Keratinocyte (primary cell): Measurements from ENCODE around the gene MGMT. TPM values are rescaled to one million over a fixed set of nuclear protein-coding genes. Genes with fewer than 3 reads are reported as not detected.
A peak's percentile ranks its signal among the peaks of the same experiment; 100 is the strongest.

Experiments
- DNase-seq: peaks from one replicate; pipeline ENCODE4 v3.0.0-alpha.2; 2011; ENCODE audit warnings: low read depth, missing footprints, low spot score
- FAIRE-seq: peaks from 2 replicates; lab custom pipeline; 2011; peaks lifted over from hg19 to GRCh38; lab: Jason Lieb, UNC
- H2AFZ ChIP-seq: 2 replicates; pipeline ENCODE4 v1.6.0; 2012; ENCODE audit warnings: low read length, control low read depth, inconsistent platforms; ENCODE audit not compliant: control insufficient read depth
- H3K27ac ChIP-seq: 2 replicates; pipeline ENCODE4 v1.5.1; 2011; ENCODE audit warnings: low read length; ENCODE audit not compliant: control insufficient read depth, insufficient read depth
- H3K27me3 ChIP-seq: 3 replicates; pipeline ENCODE4 v1.6.0; 2011; ENCODE audit warnings: low read length; ENCODE audit not compliant: control insufficient read depth, insufficient read depth; ENCODE audit errors: extremely low read depth
- H3K36me3 ChIP-seq, 2 experiments: 2 replicates in 1 of 2; 3 replicates in 1 of 2; pipeline ENCODE4 v1.5.1; 2011; ENCODE audit warnings: low read length in 2 of 2, mild to moderate bottlenecking in 1 of 2; ENCODE audit not compliant: control insufficient read depth in 2 of 2, insufficient read depth in 2 of 2; ENCODE audit errors: extremely low read depth in 1 of 2
- H3K4me1 ChIP-seq: 3 replicates; pipeline ENCODE4 v1.5.1; 2011; ENCODE audit warnings: low read length; ENCODE audit not compliant: control insufficient read depth, insufficient read depth; ENCODE audit errors: extremely low read depth
- H3K4me2 ChIP-seq: 3 replicates; pipeline ENCODE4 v1.6.0; 2011; ENCODE audit warnings: low read depth, low read length; ENCODE audit not compliant: control insufficient read depth, insufficient read depth; ENCODE audit errors: extremely low read depth
- H3K4me3 ChIP-seq, 3 experiments: fragments of 200-600 bp in 1 of 3; sonication (generic) in 1 of 3; 2 replicates in 2 of 3; 3 replicates in 1 of 3; pipeline ENCODE4 v1.5.1; 2011 to 2016; ENCODE audit warnings: low read length in 3 of 3, mild to moderate bottlenecking in 3 of 3, control low read depth in 2 of 3, inconsistent platforms in 1 of 3, low read depth in 1 of 3, mixed read lengths in 1 of 3, mixed run types in 1 of 3, moderate library complexity in 1 of 3; ENCODE audit not compliant: control insufficient read depth in 2 of 3, insufficient read depth in 2 of 3; ENCODE audit errors: extremely low read depth in 1 of 3
- H3K79me2 ChIP-seq: 2 replicates; pipeline ENCODE4 v1.6.0; 2012; ENCODE audit warnings: low read length; ENCODE audit not compliant: control insufficient read depth, insufficient read depth
- H3K9ac ChIP-seq: 3 replicates; pipeline ENCODE4 v1.6.0; 2011; ENCODE audit warnings: low read length; ENCODE audit not compliant: control insufficient read depth, insufficient read depth; ENCODE audit errors: extremely low read depth
- H3K9me1 ChIP-seq: 3 replicates; pipeline ENCODE4 v1.6.0; 2011; ENCODE audit warnings: low read length; ENCODE audit not compliant: control insufficient read depth, insufficient read depth; ENCODE audit errors: extremely low read depth
- H3K9me3 ChIP-seq: 2 replicates; pipeline ENCODE4 v1.5.1; 2012; ENCODE audit warnings: low read depth, low read length; ENCODE audit not compliant: control insufficient read depth
- H4K20me1 ChIP-seq: 3 replicates; pipeline ENCODE4 v1.6.0; 2011; ENCODE audit warnings: low read length; ENCODE audit not compliant: control insufficient read depth, insufficient read depth; ENCODE audit errors: extremely low read depth
- EZH2 ChIP-seq: IDR thresholded peaks from one replicate; pipeline ENCODE4 v1.6.1; 2012; ENCODE audit warnings: inconsistent platforms, mild to moderate bottlenecking, low read length, moderate library complexity
- dilution Hi-C: fragments of 300-500 bp; cut with MboI; formaldehyde crosslinking; loops from one replicate; pipeline ENCODE4 v1.7.0; 2020; ENCODE audit warnings: low sequenced_read_pairs; ENCODE audit not compliant: extremely low pct_ligation_motif_present
- polyA plus RNA-seq, 5 experiments: library from polyadenylated mRNA; depleted of rRNA in 3 of 5; stranded (reverse) in 3 of 5; stranded (forward) in 1 of 5; unstranded in 1 of 5; fragments of >200 nt; gene quantifications; 1 replicate in 1 of 5; 2 replicates in 3 of 5; 3 replicates in 1 of 5; pipeline versions ENCODE4 v1.2.1 to v1.2.3, GENCODE V29; 2011 to 2012; ENCODE audit warnings: missing spikeins in 2 of 5, low read depth in 1 of 5, low replicate concordance in 1 of 5
- TF ChIP-seq, protein P1 (sequence below), 3 experiments: IDR thresholded peaks in 1 of 3; conservative IDR thresholded peaks in 1 of 3; optimal IDR thresholded peaks in 1 of 3; 2 replicates in 2 of 3; 3 replicates in 1 of 3; pipeline versions ENCODE3 to v1.5.1; 2011; ENCODE audit warnings: low read length in 3 of 3, mild to moderate bottlenecking in 3 of 3, moderate library complexity in 2 of 3, control low read depth in 1 of 3, inconsistent platforms in 1 of 3; ENCODE audit not compliant: insufficient read depth in 2 of 3; ENCODE audit errors: extremely low read depth in 1 of 3

MGMT gene
- polyA plus RNA-seq, 1 donor (not counting 4 experiments of a cell fraction or from before 2014, with no cell fraction given) = 15.2 TPM

DNA sequence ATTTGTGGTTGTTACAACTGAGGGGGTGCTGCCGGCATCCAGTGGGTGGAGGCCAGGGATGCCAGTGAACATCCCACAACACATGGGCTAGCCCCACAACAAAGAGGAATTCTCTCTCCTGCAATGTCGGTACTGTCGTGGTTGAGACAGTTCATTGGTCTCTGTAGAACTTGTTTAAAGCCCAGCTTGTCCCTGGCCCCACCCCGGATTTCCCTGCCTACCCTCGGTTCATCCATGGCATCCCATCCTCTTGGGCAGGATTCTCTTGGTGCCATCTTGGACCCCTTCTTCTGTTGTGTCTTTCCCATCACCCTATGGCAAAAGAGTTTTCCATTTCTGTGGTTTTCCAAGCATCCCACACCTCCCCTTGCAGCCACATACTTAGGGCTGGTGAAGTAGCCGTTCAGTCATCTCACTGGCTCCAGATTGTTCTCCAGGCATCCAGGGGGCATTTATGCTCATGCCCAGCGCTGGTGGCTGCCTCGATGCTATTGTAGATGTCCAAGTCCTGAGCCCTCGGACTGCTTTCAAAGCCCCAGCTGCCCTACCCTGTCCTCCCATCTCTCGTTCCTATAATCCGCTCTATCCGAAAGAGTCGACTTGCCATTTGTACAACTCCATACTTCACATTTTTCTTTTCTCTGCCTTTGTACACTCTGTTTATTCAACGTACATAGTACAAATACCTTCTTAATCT lies 39.2 kb downstream of the MGMT start:
- no peaks in the 10 kb centered on the region for H3K79me2 ChIP-seq
- DNase-seq (no peak), FAIRE-seq (no peak)
- no peak overlapping the region for H2AFZ ChIP-seq
- peak overlapping the region; percentile 11 for H3K27ac ChIP-seq
- TF ChIP-seq, protein P1, sequence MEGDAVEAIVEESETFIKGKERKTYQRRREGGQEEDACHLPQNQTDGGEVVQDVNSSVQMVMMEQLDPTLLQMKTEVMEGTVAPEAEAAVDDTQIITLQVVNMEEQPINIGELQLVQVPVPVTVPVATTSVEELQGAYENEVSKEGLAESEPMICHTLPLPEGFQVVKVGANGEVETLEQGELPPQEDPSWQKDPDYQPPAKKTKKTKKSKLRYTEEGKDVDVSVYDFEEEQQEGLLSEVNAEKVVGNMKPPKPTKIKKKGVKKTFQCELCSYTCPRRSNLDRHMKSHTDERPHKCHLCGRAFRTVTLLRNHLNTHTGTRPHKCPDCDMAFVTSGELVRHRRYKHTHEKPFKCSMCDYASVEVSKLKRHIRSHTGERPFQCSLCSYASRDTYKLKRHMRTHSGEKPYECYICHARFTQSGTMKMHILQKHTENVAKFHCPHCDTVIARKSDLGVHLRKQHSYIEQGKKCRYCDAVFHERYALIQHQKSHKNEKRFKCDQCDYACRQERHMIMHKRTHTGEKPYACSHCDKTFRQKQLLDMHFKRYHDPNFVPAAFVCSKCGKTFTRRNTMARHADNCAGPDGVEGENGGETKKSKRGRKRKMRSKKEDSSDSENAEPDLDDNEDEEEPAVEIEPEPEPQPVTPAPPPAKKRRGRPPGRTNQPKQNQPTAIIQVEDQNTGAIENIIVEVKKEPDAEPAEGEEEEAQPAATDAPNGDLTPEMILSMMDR (optimal IDR thresholded peaks at IDR 0.05 in 1 of 3, IDR thresholded peaks at IDR 0.05 in 1 of 3, conservative IDR thresholded peaks at IDR 0.05 in 1 of 3; ENCODE audit: extremely low read depth in 1 of 3, insufficient read depth in 2 of 3, low read length in 3 of 3) = no peak
- no peak for TF ChIP-seq EZH2
- H3K9ac ChIP-seq = no peak overlapping the region
- H3K4me3 ChIP-seq = no peak overlapping the region
- no peaks in the 10 kb centered on the region for H4K20me1 ChIP-seq
- no peaks in the 10 kb centered on the region for H3K9me3 ChIP-seq
- H3K4me1 ChIP-seq = peaks cover 15% of the 10 kb centered on the region
- H3K4me2 ChIP-seq = peak overlapping the region; percentile 36
- dilution Hi-C loops = no loop called here
- H3K36me3 ChIP-seq = no peaks in the 10 kb centered on the region
- no peaks in the 10 kb centered on the region for H3K9me1 ChIP-seq
- no peaks in the 10 kb centered on the region for H3K27me3 ChIP-seq

DNA sequence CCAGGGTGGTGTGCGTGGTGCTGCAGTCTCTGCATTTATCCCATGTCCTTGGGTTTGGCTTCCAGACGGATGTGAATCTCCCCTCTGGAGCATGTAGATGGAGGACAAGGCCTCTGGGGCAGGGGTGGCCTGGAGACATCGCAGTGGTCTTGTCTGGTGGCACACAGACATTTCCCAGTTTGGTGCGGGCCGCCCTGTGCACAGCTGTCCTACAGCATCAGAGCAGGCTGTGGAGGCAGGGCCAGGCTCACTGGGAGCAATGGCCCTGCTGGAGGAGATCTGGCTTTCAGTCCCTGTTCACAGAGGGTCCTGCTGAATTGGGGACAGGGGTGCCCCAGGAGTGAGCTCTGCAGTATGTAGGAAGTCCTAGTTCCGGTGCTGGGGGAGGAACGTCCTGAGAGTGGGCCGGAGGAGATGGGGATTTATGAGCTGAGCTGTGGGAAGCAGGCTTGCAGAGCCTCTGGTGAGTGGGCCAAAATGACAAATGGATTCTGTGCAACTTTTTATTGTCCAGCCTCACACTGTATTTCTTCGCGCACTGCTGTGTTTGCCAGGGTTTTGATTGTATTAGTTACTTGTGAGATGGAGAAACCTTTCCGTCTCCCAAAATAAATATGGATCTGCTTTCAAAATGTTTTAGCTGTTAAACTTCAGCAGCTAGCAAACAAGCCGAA lies 40.3 kb downstream of the MGMT start:
- H3K27ac ChIP-seq = no peak overlapping the region
- TF ChIP-seq, protein P1 (optimal IDR thresholded peaks at IDR 0.05 in 1 of 3, IDR thresholded peaks at IDR 0.05 in 1 of 3, conservative IDR thresholded peaks at IDR 0.05 in 1 of 3; ENCODE audit: extremely low read depth in 1 of 3, insufficient read depth in 2 of 3, low read length in 3 of 3) = no peak
- no peak for TF ChIP-seq EZH2
- H3K27me3 ChIP-seq = no peaks in the 10 kb centered on the region
- no peaks in the 10 kb centered on the region for H3K79me2 ChIP-seq
- dilution Hi-C loops = no loop called here
- no peaks in the 10 kb centered on the region for H3K36me3 ChIP-seq
- no peak overlapping the region for H3K4me3 ChIP-seq
- no peak overlapping the region for H2AFZ ChIP-seq
- H3K9me1 ChIP-seq = no peaks in the 10 kb centered on the region
- H3K9ac ChIP-seq = no peak overlapping the region
- no peaks in the 10 kb centered on the region for H3K9me3 ChIP-seq
- FAIRE-seq = no peak
- no peak overlapping the region for H3K4me2 ChIP-seq
- H4K20me1 ChIP-seq = no peaks in the 10 kb centered on the region
- peaks cover 10% of the 10 kb centered on the region for H3K4me1 ChIP-seq
- DNase-seq = no peak
